CD4-positive, alpha-beta memory T cell (primary cell): ENCODE measurements around the gene SAP25. TPM values are rescaled to one million over a fixed set of nuclear protein-coding genes. Genes with fewer than 3 reads are reported as not detected.

ENCODE experiments used
- CTCF ChIA-PET: fragments of 350-600 bp; sonication (Branson Sonifier 250); formaldehyde crosslinking; loops from one replicate; lab custom pipeline; 2021; ENCODE audit warnings: inconsistent platforms; ENCODE audit not compliant: partially characterized antibody; lab: Charles Lee
- POLR2A ChIA-PET: fragments of 350-600 bp; sonication (Branson Sonifier 250); formaldehyde crosslinking; loops from one replicate; lab custom pipeline; 2021; ENCODE audit not compliant: partially characterized antibody; lab: Charles Lee
- DNase-seq, 5 donors: peaks; one replicate each; pipeline versions ENCODE4 v3.0.0 to v3.0.0-alpha.2; 2020 to 2022; ENCODE audit warnings: mixed read lengths in 1 of 5
- H3K27ac ChIP-seq: one replicate; pipeline ENCODE4 v1.7.0; 2013; ENCODE audit warnings: low read depth, low read length
- H3K27me3 ChIP-seq: 2 replicates; pipeline ENCODE4 v1.7.0; 2013; ENCODE audit warnings: mild to moderate bottlenecking, low read length, moderate library complexity; ENCODE audit not compliant: insufficient read depth
- H3K36me3 ChIP-seq: 2 replicates; pipeline ENCODE4 v1.7.0; 2013; ENCODE audit warnings: mild to moderate bottlenecking, low read length, moderate library complexity; ENCODE audit not compliant: insufficient read depth
- H3K4me1 ChIP-seq: 2 replicates; pipeline ENCODE4 v1.7.0; 2013; ENCODE audit warnings: mild to moderate bottlenecking, low read length, moderate library complexity; ENCODE audit not compliant: insufficient read depth
- H3K4me3 ChIP-seq, 2 donors: one replicate each; pipeline ENCODE4 v1.7.0; 2013; ENCODE audit warnings: low read length in 2 of 2, mild to moderate bottlenecking in 1 of 2
- H3K9me3 ChIP-seq, 2 donors: one replicate each; pipeline ENCODE4 v1.7.0; 2013; ENCODE audit warnings: low read length in 2 of 2, control low read depth in 1 of 2; ENCODE audit not compliant: control insufficient read depth in 1 of 2
- H3K27ac Mint-ChIP-seq, 7 donors: one replicate each; pipeline ENCODE4 v1.8.0; 2020 to 2021; ENCODE audit warnings: mixed read lengths in 7 of 7, mild to moderate bottlenecking in 6 of 7, inconsistent platforms in 3 of 7, moderate library complexity in 3 of 7
- H3K27me3 Mint-ChIP-seq, 2 donors: one replicate each; pipeline ENCODE4 v1.8.0; 2020 to 2021; ENCODE audit warnings: mixed read lengths in 2 of 2
- H3K36me3 Mint-ChIP-seq, 2 donors: one replicate each; pipeline ENCODE4 v1.8.0; 2020 to 2021; ENCODE audit warnings: mixed read lengths in 2 of 2, inconsistent platforms in 1 of 2, mild to moderate bottlenecking in 1 of 2
- H3K4me1 Mint-ChIP-seq, 4 donors: one replicate each; pipeline ENCODE4 v1.8.0; 2020 to 2021; ENCODE audit warnings: mixed read lengths in 4 of 4, mild to moderate bottlenecking in 1 of 4
- H3K4me3 Mint-ChIP-seq, 8 donors: one replicate each; pipeline ENCODE4 v1.8.0; 2020 to 2021; ENCODE audit warnings: mixed read lengths in 8 of 8, mild to moderate bottlenecking in 7 of 8, moderate library complexity in 6 of 8, inconsistent platforms in 3 of 8
- H3K9me3 Mint-ChIP-seq, 8 donors: one replicate each; pipeline ENCODE4 v1.8.0; 2020 to 2021; ENCODE audit warnings: mixed read lengths in 8 of 8, mild to moderate bottlenecking in 5 of 8, inconsistent platforms in 3 of 8, moderate library complexity in 1 of 8
- intact Hi-C: fragments of 100-400 bp; cut with micrococcal nuclease; formaldehyde crosslinking; loops from one replicate; pipeline ENCODE4 v1.15.1; 2023
- polyA plus RNA-seq, 2 donors: library from polyadenylated mRNA; unstranded; fragments of 300-500 nt; fragmentation: Illumina TruSeq; gene quantifications; one replicate each; pipeline ENCODE4 v1.2.3, GENCODE V29; 2021
- total RNA-seq, 2 experiments: library from RNA; stranded (reverse); gene quantifications; one replicate each; pipeline ENCODE4 v1.2.3, GENCODE V29; 2021

Gene SAP25
- total and polyA plus RNA-seq, 4 experiments from 2014 or later = 0.72 to 126 (median 119) TPM; not detected in 1

DNA sequence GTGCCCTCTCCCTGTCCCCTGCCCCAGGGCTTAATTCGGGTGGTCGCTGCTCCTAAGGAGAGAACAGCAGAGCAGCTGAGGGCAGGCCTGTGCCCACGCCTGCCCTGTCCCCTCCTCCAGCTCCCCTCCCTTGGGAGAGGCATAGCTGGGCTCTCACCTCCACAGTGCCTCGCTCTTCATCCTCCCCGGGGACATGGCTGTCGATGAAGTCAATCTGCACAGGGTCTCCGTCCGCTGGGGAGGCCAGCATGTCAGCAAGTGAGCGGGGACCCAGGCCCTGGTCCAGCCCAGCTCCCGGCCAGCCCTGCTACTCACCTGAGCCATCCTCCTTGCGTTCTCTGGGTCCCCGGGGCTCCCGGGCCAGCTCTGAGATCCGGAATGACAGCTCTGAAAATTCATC is 3.8 kb upstream of the SAP25 start:
- H3K27me3 ChIP-seq = no peaks in the 10 kb centered on the region
- H3K9me3 ChIP-seq = no peaks in the 10 kb centered on the region
- Mint-ChIP-seq H3K27ac (no peak overlapping the region), H3K4me1 (peaks cover 0 to 11% (median 2%) of the 10 kb centered on the region in 4 donors), H3K36me3 (peaks cover 9 to 28% of the 10 kb centered on the region in 2 donors), H3K9me3 (no peaks in the 10 kb centered on the region), H3K4me3 (no peak overlapping the region), H3K27me3 (no peaks in the 10 kb centered on the region)
- no peak for DNase-seq
- peaks cover 77% of the 10 kb centered on the region for H3K36me3 ChIP-seq
- peaks cover 20% of the 10 kb centered on the region for H3K4me1 ChIP-seq
- H3K27ac ChIP-seq = no peak overlapping the region
- ChIA-PET CTCF (interaction anchor here (0.6 to 2.4 kb wide), 6 partner anchors 11 to 116 kb away, joined by 3 to 13 read pairs (median 4); no protein-coding TSS in a partner anchor), POLR2A (interaction anchor here (1.2 to 2.9 kb wide), 6 partner anchors 8 to 35 kb away, joined by 3 to 20 read pairs (median 4); partner anchors contain the start of genes FBXO24, LRCH4 and MOSPD3)
- intact Hi-C loops = no loop called here
- H3K4me3 ChIP-seq = no peak overlapping the region

DNA sequence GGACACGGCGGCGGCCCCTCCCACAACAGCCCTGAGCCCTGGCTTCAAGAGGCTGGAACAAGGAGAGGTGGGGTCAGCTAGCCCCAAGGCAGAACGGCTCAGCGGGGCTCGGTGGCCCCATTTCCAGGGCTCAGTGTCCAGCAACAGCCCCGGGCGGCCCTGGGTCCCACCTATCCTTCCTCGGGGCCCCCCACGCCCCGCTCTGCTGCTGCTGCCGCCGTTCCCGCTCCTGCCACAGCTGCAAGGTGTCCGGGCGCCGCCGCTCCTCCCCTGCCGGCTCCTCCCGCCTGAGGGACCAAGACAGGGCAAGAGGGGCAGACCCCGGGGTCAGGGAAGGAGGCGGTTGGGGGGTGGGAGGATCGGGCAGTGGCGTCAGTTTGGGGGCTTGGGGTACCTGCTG is 3.4 kb upstream of the SAP25 start:
- no peak overlapping the region for H3K27ac Mint-ChIP-seq
- intact Hi-C loops = no loop called here
- no peaks in the 10 kb centered on the region for H3K27me3 ChIP-seq
- H3K9me3 Mint-ChIP-seq = no peaks in the 10 kb centered on the region
- H3K4me1 ChIP-seq = peaks cover 16% of the 10 kb centered on the region
- H3K4me3 ChIP-seq = no peak overlapping the region
- peaks cover under 1 to 15% (median 1%) of the 10 kb centered on the region in 4 donors for H3K4me1 Mint-ChIP-seq
- ChIA-PET CTCF (interaction anchor here (0.6 to 2.4 kb wide), 4 partner anchors 12 to 116 kb away, joined by 3 to 13 read pairs (median 4); no protein-coding TSS in a partner anchor), POLR2A (interaction anchor here (1.2 to 2.9 kb wide), 5 partner anchors 8 to 29 kb away, joined by 3 to 20 read pairs (median 5); partner anchors contain the start of genes FBXO24 and LRCH4)
- H3K27me3 Mint-ChIP-seq = no peaks in the 10 kb centered on the region
- H3K9me3 ChIP-seq = no peaks in the 10 kb centered on the region
- no peak overlapping the region for H3K4me3 Mint-ChIP-seq
- H3K36me3 ChIP-seq = peaks cover 73% of the 10 kb centered on the region
- no peak for DNase-seq
- H3K27ac ChIP-seq = no peak overlapping the region
- peaks cover 9 to 32% of the 10 kb centered on the region in 2 donors for H3K36me3 Mint-ChIP-seq

DNA sequence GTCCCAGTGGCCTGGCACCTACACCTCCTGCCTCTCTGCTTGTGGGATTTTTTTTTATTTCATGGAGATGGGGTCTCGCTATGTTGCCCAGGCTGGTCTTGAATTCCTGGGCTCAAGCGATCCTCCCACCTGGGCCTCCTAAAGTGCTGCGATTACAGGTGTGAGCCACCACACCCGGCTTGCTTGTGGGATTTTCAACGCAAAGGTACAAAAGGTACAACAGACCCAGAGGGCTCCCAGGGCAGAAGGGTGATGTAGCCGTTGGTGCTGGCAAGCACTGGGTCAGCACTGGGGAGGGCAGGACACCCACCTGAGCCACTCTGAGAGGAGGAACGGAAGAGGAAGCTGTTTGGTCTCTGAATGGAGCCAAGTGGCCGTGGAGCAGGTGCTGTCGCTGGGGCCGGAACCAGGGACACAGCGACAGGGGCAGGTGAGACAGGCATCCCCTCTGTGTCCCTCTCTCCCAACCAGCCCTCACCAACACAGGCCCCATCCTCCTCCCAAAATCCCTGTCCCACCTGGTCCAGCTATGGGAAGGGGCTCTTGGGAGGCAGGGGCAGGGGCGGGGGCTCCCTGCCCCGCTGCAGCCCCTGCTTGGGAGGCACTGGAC is 2.8 kb upstream of the SAP25 start:
- H3K27me3 Mint-ChIP-seq = no peaks in the 10 kb centered on the region
- H3K36me3 Mint-ChIP-seq = peaks cover 9 to 37% of the 10 kb centered on the region in 2 donors
- peak overlapping the region in 2 of 7 donors; percentile 13 to 42 for H3K27ac Mint-ChIP-seq
- Histone ChIP-seq H3K27me3 (no peaks in the 10 kb centered on the region), H3K27ac (no peak overlapping the region), H3K36me3 (peaks cover 67% of the 10 kb centered on the region), H3K4me1 (peaks cover 10% of the 10 kb centered on the region), H3K9me3 (no peaks in the 10 kb centered on the region), H3K4me3 (no peak overlapping the region)
- intact Hi-C loops = no loop called here
- no peak for DNase-seq
- peaks cover 0 to 2% (median 0%) of the 10 kb centered on the region in 8 donors for H3K9me3 Mint-ChIP-seq
- peaks cover 4 to 21% (median 7%) of the 10 kb centered on the region in 4 donors for H3K4me1 Mint-ChIP-seq
- H3K4me3 Mint-ChIP-seq = peak overlapping the region in 1 of 8 donors; percentile 51
- CTCF ChIA-PET = interaction anchor here (2.4 kb wide), 1 partner anchor 12 kb away, joined by 13 read pairs; no protein-coding TSS in a partner anchor
- POLR2A ChIA-PET = interaction anchor here (0.7 to 2.9 kb wide), 4 partner anchors 10 to 116 kb away, joined by 3 to 20 read pairs (median 4); partner anchors contain the start of genes FBXO24, LRCH4 and MOSPD3

DNA sequence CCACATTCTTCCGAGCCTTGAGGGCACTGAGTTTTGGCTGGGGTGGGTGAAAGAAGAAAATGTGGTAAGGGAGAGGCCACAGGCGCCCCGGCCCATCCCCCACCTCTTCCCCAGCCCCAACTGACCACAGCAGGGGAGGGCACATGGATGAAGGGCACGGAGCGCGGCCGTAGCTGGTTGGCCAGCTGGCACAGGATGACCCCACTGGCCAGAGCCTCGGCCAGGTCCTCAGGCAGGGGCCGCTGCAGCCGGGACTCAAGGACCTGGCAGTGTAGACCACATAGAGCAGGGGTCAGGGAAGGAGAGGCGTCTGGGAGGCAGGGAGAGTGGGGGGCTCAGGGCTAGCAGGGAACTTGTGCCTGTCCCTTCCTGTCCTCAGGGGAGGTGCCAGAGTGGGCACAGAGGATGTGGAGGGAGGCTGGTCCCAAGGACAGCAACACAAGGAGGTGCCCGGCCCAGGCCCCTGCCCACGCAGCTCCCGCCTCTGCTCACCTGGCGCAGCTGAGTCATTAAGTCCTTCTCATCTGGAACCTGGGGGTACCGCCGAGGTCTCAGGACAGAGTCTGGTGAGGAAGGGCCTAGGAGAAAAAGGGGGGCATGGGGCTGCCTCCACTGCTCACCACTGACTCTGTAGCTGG is 2.2 kb upstream of the SAP25 start:
- no peaks in the 10 kb centered on the region for H3K27me3 ChIP-seq
- peaks cover 4 to 28% (median 6%) of the 10 kb centered on the region in 4 donors for H3K4me1 Mint-ChIP-seq
- H3K9me3 ChIP-seq = no peaks in the 10 kb centered on the region
- POLR2A ChIA-PET = interaction anchor here (0.7 to 2.9 kb wide), 4 partner anchors 10 to 116 kb away, joined by 3 to 20 read pairs (median 4); partner anchors contain the start of genes FBXO24, LRCH4 and MOSPD3
- CTCF ChIA-PET = interaction anchor here (2.4 kb wide), 1 partner anchor 12 kb away, joined by 13 read pairs; no protein-coding TSS in a partner anchor
- intact Hi-C loops = no loop called here
- H3K27me3 Mint-ChIP-seq = no peaks in the 10 kb centered on the region
- H3K27ac ChIP-seq = no peak overlapping the region
- H3K36me3 ChIP-seq = peaks cover 60% of the 10 kb centered on the region
- H3K4me3 Mint-ChIP-seq = no peak overlapping the region
- H3K27ac Mint-ChIP-seq = peak overlapping the region in 1 of 7 donors; percentile 13
- H3K4me1 ChIP-seq = peaks cover 10% of the 10 kb centered on the region
- H3K36me3 Mint-ChIP-seq = peaks cover 9 to 37% of the 10 kb centered on the region in 2 donors
- H3K9me3 Mint-ChIP-seq = peaks cover 0 to 2% (median 0%) of the 10 kb centered on the region in 8 donors
- DNase-seq = no peak
- H3K4me3 ChIP-seq = no peak overlapping the region

DNA sequence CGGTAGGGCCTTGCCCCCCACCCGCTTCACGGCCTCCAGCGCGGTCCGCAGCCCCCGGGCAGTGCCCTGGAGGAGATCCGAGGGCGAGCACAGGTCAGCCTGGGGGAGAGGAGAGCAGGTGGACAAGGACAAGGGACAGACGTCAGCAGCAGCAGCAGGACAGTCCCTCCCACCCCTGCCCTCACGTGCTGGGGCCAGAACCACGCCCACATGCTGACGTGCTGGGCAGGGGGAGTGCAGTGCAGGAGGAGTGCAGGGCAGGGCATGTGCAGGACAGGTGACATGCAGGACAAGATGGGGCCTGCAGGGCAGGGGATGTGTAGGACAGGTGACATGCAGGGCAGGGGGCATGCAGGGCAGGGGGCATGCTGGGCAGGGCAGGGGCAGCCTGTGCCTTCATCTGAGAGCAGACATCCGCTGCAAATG is 1.5 kb upstream of the SAP25 start:
- peaks cover 9 to 37% of the 10 kb centered on the region in 2 donors for H3K36me3 Mint-ChIP-seq
- H3K9me3 ChIP-seq = no peaks in the 10 kb centered on the region
- no peak overlapping the region for H3K27ac Mint-ChIP-seq
- H3K4me3 ChIP-seq = no peak overlapping the region
- DNase-seq = no peak
- H3K27me3 Mint-ChIP-seq = no peaks in the 10 kb centered on the region
- ChIA-PET CTCF (no interaction called here), POLR2A (no interaction called here)
- H3K36me3 ChIP-seq = peaks cover 54% of the 10 kb centered on the region
- no peak overlapping the region for H3K27ac ChIP-seq
- H3K4me1 Mint-ChIP-seq = peaks cover 5 to 34% (median 6%) of the 10 kb centered on the region in 4 donors
- H3K27me3 ChIP-seq = no peaks in the 10 kb centered on the region
- intact Hi-C loops = no loop called here
- peaks cover 12% of the 10 kb centered on the region for H3K4me1 ChIP-seq
- no peak overlapping the region for H3K4me3 Mint-ChIP-seq
- H3K9me3 Mint-ChIP-seq = peaks cover 0 to 2% (median 0%) of the 10 kb centered on the region in 8 donors

DNA sequence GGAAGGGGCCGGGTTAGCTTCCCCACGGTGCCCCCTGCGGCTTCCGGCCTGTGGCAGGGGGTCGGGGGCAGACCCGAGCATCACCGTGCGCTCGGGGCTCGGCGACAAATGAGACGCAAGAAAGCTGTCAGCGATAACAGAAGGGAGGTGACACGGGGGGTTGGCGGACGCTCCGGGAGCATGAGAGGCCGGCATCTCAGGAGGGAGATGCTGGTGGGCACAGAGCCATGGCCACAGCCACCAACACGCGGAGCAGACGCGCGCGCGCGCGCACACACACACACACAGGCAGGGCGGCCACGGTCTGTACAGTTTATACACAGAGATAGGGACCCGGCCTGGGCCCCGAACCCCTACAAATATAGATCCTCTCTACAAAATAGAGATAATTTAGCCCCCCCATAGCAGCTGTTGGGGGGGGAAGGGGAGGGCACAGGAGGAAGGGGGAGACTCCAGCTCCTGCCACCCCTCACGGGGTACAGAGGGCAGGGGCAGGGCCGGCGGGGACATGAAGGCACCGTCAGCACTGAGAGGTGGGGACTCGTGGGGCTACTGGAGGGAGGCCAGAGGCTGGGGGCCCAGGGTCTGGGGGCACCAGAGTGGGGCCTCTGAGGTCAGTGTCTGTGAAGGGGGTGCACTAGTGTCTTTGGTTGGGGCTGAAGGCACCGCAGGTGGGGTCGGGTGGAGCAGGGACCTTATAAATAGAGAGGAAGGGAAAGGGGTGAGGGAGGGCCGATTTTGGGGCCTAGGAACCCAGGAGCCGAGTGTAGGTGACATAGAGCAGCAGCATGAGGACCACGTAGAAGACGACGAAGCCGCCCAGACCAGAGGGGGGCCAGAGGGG is 884 bp upstream of the SAP25 start:
- intact Hi-C loops = no loop called here
- no peaks in the 10 kb centered on the region for H3K27me3 ChIP-seq
- CTCF ChIA-PET = interaction anchor here (0.9 kb wide), 1 partner anchor 11 kb away, joined by 3 read pairs; no protein-coding TSS in a partner anchor
- H3K27ac ChIP-seq = no peak overlapping the region
- Mint-ChIP-seq H3K4me1 (peaks cover 6 to 36% (median 7%) of the 10 kb centered on the region in 4 donors), H3K27me3 (no peaks in the 10 kb centered on the region), H3K27ac (peak overlapping the region in 2 of 7 donors; percentile 3 to 17), H3K36me3 (peaks cover 9 to 35% of the 10 kb centered on the region in 2 donors), H3K4me3 (no peak overlapping the region), H3K9me3 (peaks cover 0 to 2% (median 0%) of the 10 kb centered on the region in 8 donors)
- POLR2A ChIA-PET = interaction anchor here (12.1 kb wide), 1 partner anchor 12 kb away, joined by 307 read pairs; the partner anchor contains the start of genes FBXO24 and LRCH4
- no peak overlapping the region for H3K4me3 ChIP-seq
- no peak for DNase-seq
- no peaks in the 10 kb centered on the region for H3K9me3 ChIP-seq
- peaks cover 48% of the 10 kb centered on the region for H3K36me3 ChIP-seq
- peaks cover 19% of the 10 kb centered on the region for H3K4me1 ChIP-seq
